ENCODE results near the gene ZKSCAN5. TPM values are rescaled to one million over a fixed set of nuclear protein-coding genes. Genes with fewer than 3 reads are reported as not detected.
"Not testable (repeated sequence)": the region's sequence is repeated elsewhere in the genome, so short reads cannot be mapped to it uniquely, and the experiment has no call there.

The ZKSCAN5 gene
- total RNA-seq, 2 donors from 2014 or later: 11.5 to 12.2 TPM

DNA sequence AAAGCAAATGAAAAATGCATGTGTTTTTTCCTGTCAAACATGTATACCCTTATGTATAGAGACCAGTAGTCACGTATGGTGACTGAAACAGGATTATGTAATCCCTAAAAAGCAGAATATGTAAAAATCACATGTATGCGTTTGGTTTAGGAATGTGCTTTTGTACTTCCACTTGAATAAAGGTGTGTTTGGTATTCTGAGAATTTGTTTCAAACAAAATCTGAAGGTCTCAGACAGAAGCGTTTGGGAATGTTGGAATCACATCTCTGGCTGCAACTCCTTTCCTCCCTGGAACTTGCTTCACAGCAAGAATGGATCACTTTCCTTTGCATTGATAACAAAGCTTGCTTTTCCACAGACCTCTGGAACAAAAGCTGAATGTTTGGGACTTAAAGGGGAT lies 71.8 kb downstream of the ZKSCAN5 start:
- Mint-ChIP-seq H3K27ac (no peak overlapping the region), H3K4me1 (peaks cover 7% of the 10 kb centered on the region), H3K27me3 (no peaks in the 10 kb centered on the region), H3K4me3 (no peak overlapping the region), H3K36me3 (ENCODE audit: low read depth) (peaks cover 28% of the 10 kb centered on the region), H3K9me3 (no peaks in the 10 kb centered on the region)
- no peak for ATAC-seq (replicated peaks)

DNA sequence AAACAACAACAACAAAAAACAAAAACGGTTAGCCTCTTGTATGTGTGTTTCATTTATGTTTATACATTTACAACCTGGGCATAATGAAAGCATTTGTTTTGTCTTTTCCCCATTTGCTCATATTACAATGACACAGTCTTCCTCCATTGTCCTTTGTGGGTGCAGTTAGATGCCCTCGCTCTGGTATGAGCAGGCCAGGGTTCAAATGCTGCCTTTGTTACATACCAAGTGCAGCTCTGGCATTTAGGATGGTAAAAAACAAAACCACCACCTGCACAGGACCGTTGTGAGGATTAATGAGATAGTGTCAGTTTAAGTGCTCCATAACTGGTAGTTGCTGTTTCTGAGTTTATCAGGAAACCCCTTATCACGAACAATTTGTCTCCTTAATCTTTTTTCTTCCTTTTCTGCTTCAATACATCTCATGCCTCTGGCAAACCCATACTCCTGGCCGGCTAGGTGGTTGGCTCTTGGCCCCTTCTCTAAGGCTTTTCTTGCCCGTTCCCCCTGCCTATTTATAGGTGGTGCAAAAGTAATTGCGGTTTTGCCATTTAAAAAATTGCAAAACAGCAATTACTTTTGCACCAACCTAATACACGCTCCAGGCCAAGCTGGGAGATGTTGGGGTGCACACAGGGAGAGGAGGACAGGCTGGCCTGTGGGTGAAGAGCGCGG lies 75.0 kb downstream of the ZKSCAN5 start:
- no peak overlapping the region for H3K27ac Mint-ChIP-seq

DNA sequence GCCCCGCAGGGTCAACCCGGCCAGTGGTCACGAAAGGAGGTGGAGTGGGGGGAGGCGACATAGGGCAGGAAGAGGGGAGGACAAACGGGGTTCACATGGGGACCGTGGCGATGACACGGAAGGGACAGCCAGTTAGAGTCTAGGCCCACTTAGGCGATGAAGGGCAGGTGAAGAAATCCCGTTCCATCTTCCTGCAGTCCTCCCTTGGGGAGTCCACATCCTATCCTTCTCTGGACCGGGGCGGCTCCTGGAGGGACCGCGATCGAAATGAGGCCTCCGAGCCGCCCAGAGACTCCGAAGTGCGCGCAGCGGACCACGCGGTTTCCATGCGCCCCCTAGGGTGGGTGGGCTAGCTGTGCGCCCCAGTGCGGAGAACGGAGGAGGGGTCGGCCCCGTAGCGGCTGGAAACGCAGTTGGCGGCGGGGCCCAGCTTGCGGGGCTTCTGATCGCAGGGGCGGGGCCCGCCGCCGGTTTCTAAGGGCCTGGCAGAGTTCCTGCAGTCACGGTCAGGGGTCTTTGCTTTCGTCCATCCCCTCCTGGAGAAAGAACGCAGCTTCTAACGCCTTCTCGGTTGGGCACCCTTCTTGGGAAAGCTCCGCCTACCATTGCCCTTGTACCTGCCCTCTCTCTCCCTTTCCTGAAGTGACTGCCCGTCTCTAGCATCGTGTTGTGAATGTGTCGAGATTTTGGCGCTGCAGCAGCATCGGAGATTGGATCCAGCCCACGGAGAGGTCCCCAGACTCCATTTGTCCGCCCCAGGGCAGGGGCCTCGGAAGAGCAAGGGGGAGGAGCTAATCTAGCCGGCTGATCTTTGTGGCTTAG lies 75.7 kb downstream of the ZKSCAN5 start:
- peak; percentile 70 for ATAC-seq (replicated peaks)
- peaks cover 8% of the 10 kb centered on the region for H3K4me1 Mint-ChIP-seq
- H3K9me3 Mint-ChIP-seq: no peaks in the 10 kb centered on the region
- no peaks in the 10 kb centered on the region for H3K27me3 Mint-ChIP-seq
- no peaks in the 10 kb centered on the region for H3K36me3 Mint-ChIP-seq (ENCODE audit: low read depth)
- peak overlapping the region; percentile 88 for H3K4me3 Mint-ChIP-seq
- H3K27ac Mint-ChIP-seq: peak overlapping the region; percentile 65

More for the DNA sequence above, 75.0 kb downstream of the ZKSCAN5 start:
- Mint-ChIP-seq H3K4me1 (peaks cover 8% of the 10 kb centered on the region), H3K27me3 (no peaks in the 10 kb centered on the region), H3K36me3 (ENCODE audit: low read depth) (no peaks in the 10 kb centered on the region), H3K4me3 (peak overlapping the region; percentile 88), H3K9me3 (no peaks in the 10 kb centered on the region)
- ATAC-seq (replicated peaks): no peak

DNA sequence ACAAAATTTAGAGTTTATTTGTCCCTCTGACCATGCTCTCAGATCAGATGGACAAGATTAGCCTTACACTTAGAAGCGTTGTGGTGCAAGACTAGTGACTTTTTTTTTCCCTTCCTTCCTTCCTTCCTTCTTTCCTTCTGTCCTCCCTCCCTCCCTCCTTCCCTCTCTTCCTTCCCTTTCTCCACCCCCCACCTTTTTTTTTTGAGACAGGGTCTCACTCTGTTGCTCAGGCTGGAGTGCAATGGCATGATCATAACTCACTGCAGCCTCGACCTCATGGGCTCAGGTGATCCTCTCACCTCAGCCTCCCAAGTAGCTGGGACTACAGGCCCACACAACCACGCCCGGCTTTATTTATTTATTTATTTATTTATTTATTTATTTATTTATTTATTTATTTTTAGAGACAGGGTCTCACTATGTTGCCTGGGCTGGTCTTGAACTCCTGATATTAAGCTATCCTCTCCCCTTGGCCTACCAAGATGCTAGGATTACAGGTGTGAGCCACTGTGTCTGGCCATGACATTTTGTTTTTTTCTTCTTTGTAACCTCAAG lies 76.4 kb downstream of the ZKSCAN5 start:
- not testable (repeated sequence) for H3K9me3 Mint-ChIP-seq; H3K36me3 Mint-ChIP-seq (ENCODE audit: low read depth); H3K27me3 Mint-ChIP-seq; H3K4me1 Mint-ChIP-seq; ATAC-seq (replicated peaks)
- Mint-ChIP-seq H3K4me3 (peak overlapping the region; percentile 88), H3K27ac (peak overlapping the region; percentile 65)

Other genes starting within 250 kb of the ZKSCAN5 start
- not detected for gene MYH16, start 231.8 kb upstream of the ZKSCAN5 start, total RNA-seq
- gene ARPC1A, start 178.8 kb upstream of the ZKSCAN5 start, total RNA-seq: 10 to 100 TPM; 47.4 to 74.1 TPM
- 100 to 1,000 TPM; 223 to 410 TPM for gene ARPC1B, start 129.9 kb upstream of the ZKSCAN5 start, total RNA-seq
- 100 to 1,000 TPM in 1 of 2 donors, 10 to 100 TPM in 1; 73.7 to 129 TPM for gene PDAP1, start 96.1 kb upstream of the ZKSCAN5 start, total RNA-seq
- 100 to 1,000 TPM in 1 of 2 donors, 10 to 100 TPM in 1; 96.1 to 138 TPM for gene BUD31, start 95.7 kb upstream of the ZKSCAN5 start, total RNA-seq
- 1 to 10 TPM; 4.3 to 5.4 TPM for gene PTCD1, start 65.9 kb upstream of the ZKSCAN5 start, total RNA-seq
- 10 to 100 TPM; 36.8 to 38.9 TPM for gene CPSF4, start 65.7 kb upstream of the ZKSCAN5 start, total RNA-seq
- gene ATP5MF, start 38.5 kb upstream of the ZKSCAN5 start, total RNA-seq: 100 to 1,000 TPM; 251 to 460 TPM
- gene ZNF789, start 31.8 kb upstream of the ZKSCAN5 start, total RNA-seq: 10 to 100 TPM; 32.0 to 46.7 TPM
- gene ZNF394, start 4.4 kb upstream of the ZKSCAN5 start, total RNA-seq: 10 to 100 TPM; 28.9 to 36.5 TPM
- 1 to 10 TPM; 2.7 to 5.5 TPM for gene FAM200A, start 47.5 kb downstream of the ZKSCAN5 start, total RNA-seq
- gene ZNF655, start 54.0 kb downstream of the ZKSCAN5 start, total RNA-seq: 10 to 100 TPM; 79.2 to 98.5 TPM
- 1 to 10 TPM in 1 of 2 donors, under 1 TPM in 1; 0.86 to 4.4 TPM for gene TMEM225B, start 93.6 kb downstream of the ZKSCAN5 start, total RNA-seq
- gene ZSCAN25, start 112.3 kb downstream of the ZKSCAN5 start, total RNA-seq: 10 to 100 TPM; 25.0 to 58.4 TPM
- gene CYP3A5, start 175.3 kb downstream of the ZKSCAN5 start, total RNA-seq: under 1 TPM in 1 of 2 donors, not detected in 1; 0.15 TPM
- not detected for gene CYP3A7, start 230.5 kb downstream of the ZKSCAN5 start, total RNA-seq

Measured in activated T-helper 17 cell treated with anti-CD3 and anti-CD28 coated beads, Interleukin-2, amount 50 U/mL, for 72 hours (primary cell).